GM18498 (cell line): ENCODE results near the gene GNAI3.
"Not testable (repeated sequence)": the region's sequence is repeated elsewhere in the genome, so short reads cannot be mapped to it uniquely, and the experiment has no call there.

ENCODE experiments used
- ATAC-seq: cut with Tn5 transposase; IDR thresholded peaks from one replicate; pipeline ENCODE4 v1.9.1; 2021; ENCODE audit warnings: mild to moderate bottlenecking, moderate library complexity; ENCODE audit not compliant: unreplicated experiment

Gene GNAI3

GRCh38 chr1:109657395-109657794 is 109.0 kb downstream of the GNAI3 start:
- ATAC-seq, result no peak

DNA sequence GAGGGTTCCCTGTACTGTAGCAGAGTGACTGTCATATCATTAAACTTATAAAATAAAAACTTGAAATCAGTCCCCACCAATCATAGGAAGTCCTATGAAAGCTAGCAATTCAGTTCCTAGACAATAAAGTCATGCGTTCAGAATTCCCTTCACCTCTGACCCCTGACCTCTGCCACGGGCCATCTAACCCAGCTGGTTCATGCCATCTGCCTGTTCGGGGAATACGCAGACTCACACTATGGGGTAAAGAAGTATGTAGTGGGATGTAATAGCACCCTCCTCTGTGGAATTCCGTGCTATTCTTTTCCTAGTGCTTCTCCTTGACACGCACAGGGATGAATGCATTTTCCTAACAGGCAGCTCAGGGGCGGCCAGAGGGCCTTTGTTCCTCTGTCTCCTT is 109.6 kb downstream of the GNAI3 start:
- no peak for ATAC-seq

- no peak for ATAC-seq
Measured at GRCh38 chr1:109658533-109659042, 110.2 kb downstream of the GNAI3 start.

GRCh38 chr1:109659145-109659544 is 110.7 kb downstream of the GNAI3 start:
- no peak for ATAC-seq

- ATAC-seq, result no peak
Measured at GRCh38 chr1:109659997-109660690, 111.7 kb downstream of the GNAI3 start.

GRCh38 chr1:109660691-109661026 is 112.2 kb downstream of the GNAI3 start:
- not testable (repeated sequence) for ATAC-seq

DNA sequence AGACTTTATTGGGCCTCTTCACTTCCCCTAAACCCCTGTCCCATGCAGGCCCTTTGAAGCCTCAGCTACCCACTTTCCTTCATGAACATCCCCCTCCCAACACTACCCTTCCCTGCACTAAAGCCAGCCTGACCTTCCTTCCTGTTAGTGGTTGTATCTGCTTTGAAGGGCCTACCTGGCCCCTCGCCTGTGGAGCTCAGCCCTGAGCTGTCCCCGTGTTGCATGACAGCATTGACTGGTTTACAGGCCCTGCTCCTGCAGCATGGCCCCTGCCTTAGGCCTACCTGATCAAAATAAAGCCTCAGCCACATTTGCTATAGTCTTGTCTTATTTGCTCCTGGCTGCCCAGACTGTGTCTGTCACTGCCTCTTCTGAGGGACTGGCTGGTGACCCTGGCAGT is 113.0 kb downstream of the GNAI3 start:
- no peak for ATAC-seq

GRCh38 chr1:109664671-109665070 is 116.3 kb downstream of the GNAI3 start:
- no peak for ATAC-seq

- peak; percentile 99 for ATAC-seq
Measured at GRCh38 chr1:109667452-109668122, 119.2 kb downstream of the GNAI3 start, which contains the start of gene GSTM2. GSTM2 (plus strand) TSS chr1:109668057; CDS start chr1:109668116, 59 bp downstream.
